Stimulated activated CD4-positive, alpha-beta T cell treated with anti-CD3 and anti-CD28 coated beads, TNF-alpha, amount 100 ng/mL, for 1 hour (primary cell): Measurements from ENCODE around the gene FKBP4.
A peak's percentile ranks its signal among the peaks of the same experiment; 100 is the strongest.

Source experiments
- DNase-seq, 3 donors: peaks; one replicate each; pipeline ENCODE4 v3.0.0-alpha.2; 2020; ENCODE audit warnings: low read depth in 3 of 3, low spot score in 1 of 3

FKBP4 gene

GRCh38 chr12:2844786-2845185 is 50.0 kb downstream of the FKBP4 start:
- DNase-seq: no peak

DNA sequence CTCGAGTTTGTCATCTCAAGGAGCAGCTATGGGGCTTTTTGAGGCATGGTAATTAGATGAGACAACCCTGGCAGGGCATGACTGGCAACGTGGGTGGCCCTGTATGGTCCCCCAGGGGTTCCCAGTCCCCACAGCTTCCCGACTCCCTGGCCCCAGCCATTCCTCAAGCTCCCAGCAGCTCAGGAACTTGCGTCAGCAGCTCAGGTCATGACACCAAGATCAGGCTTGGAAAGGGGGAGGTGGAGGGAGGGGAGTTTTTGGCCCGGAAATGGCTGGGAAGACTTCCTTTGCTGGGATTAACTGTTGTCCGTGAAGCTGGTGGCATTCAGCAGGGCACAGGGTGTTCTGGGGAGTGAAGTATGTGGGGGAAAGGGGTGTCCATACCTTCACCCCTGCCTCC is 50.5 kb downstream of the FKBP4 start:
- DNase-seq: no peak

- DNase-seq: no peak
These were observed 57.2 kb downstream of the FKBP4 start for GRCh38 chr12:2851931-2852330.

GRCh38 chr12:2853626-2854025 is 58.9 kb downstream of the FKBP4 start:
- DNase-seq: peak in 1 of 3 donors; percentile 41
